Peyer's patch (tissue), 4 donors: Measurements from ENCODE around the gene FAM180B. TPM values are rescaled to one million over a fixed set of nuclear protein-coding genes. Genes with fewer than 3 reads are reported as not detected.

Source experiments
- DNase-seq, 3 donors: peaks; one replicate each; pipeline ENCODE4 v3.0.0-alpha.2; 2017 to 2019
- H3K27ac ChIP-seq, 4 donors: fragments of 200-600 bp; sonication (generic); one replicate each; pipeline ENCODE4 v1.5.1; 2016 to 2019
- H3K27me3 ChIP-seq, 2 donors: fragments of 200-600 bp; sonication (generic); one replicate each; pipeline ENCODE4 v1.5.1; 2019
- H3K36me3 ChIP-seq, 3 donors: fragments of 200-600 bp; sonication (generic); one replicate each; pipeline ENCODE4 v1.5.1; 2016 to 2019
- H3K4me1 ChIP-seq, 4 donors: fragments of 200-600 bp; sonication (generic); one replicate each; pipeline ENCODE4 v1.5.1; 2016 to 2019
- H3K4me3 ChIP-seq, 4 donors: fragments of 200-600 bp; sonication (generic); 1 replicate in 3 of 4; 2 replicates in 1 of 4; pipeline ENCODE4 v1.5.1; 2016 to 2019; ENCODE audit warnings: mild to moderate bottlenecking in 1 of 4
- H3K9me3 ChIP-seq, 4 donors: fragments of 200-600 bp; sonication (generic); one replicate each; pipeline ENCODE4 v1.5.1; 2016 to 2019; ENCODE audit warnings: mild to moderate bottlenecking in 1 of 4
- POLR2A ChIP-seq, 2 donors: fragments of 450-650 bp; IDR thresholded peaks; one replicate each; pipeline ENCODE4 v1.5.1; 2017; ENCODE audit warnings: antibody characterized with exemption in 2 of 2, mild to moderate bottlenecking in 2 of 2, moderate library complexity in 2 of 2
- total RNA-seq, 4 donors: library from RNA; depleted of rRNA; stranded (reverse); fragments of >200 nt; gene quantifications; one replicate each; pipeline ENCODE4 v1.1.0, GENCODE V29; 2016
- TF ChIP-seq, protein P1 (sequence below), 6 experiments: fragments of 450-650 bp in 4 of 6; fragments of 200-600 bp in 2 of 6; sonication (generic) in 1 of 6; IDR thresholded peaks; one replicate each; pipeline ENCODE4 v1.5.1; 2017 to 2019; ENCODE audit warnings: antibody characterized with exemption in 6 of 6, mild to moderate bottlenecking in 3 of 6, moderate library complexity in 1 of 6

Gene FAM180B
- total RNA-seq, 4 donors from 2014 or later, result not detected

- Histone ChIP-seq H3K4me3 (peak within 1 kb of the TSS in 3 of 4 donors; percentile 15 to 32 (median 26)), H3K27me3 (peaks cover 0 to 17% of the 10 kb centered on the region in 2 donors), H3K36me3 (no peaks in the 10 kb centered on the region), H3K9me3 (no peaks in the 10 kb centered on the region), H3K27ac (no peak within 1 kb of the TSS), H3K4me1 (peaks cover 0 to 13% (median 7%) of the 10 kb centered on the region in 4 donors)
- DNase-seq, result no peak
- TF ChIP-seq, protein P1, sequence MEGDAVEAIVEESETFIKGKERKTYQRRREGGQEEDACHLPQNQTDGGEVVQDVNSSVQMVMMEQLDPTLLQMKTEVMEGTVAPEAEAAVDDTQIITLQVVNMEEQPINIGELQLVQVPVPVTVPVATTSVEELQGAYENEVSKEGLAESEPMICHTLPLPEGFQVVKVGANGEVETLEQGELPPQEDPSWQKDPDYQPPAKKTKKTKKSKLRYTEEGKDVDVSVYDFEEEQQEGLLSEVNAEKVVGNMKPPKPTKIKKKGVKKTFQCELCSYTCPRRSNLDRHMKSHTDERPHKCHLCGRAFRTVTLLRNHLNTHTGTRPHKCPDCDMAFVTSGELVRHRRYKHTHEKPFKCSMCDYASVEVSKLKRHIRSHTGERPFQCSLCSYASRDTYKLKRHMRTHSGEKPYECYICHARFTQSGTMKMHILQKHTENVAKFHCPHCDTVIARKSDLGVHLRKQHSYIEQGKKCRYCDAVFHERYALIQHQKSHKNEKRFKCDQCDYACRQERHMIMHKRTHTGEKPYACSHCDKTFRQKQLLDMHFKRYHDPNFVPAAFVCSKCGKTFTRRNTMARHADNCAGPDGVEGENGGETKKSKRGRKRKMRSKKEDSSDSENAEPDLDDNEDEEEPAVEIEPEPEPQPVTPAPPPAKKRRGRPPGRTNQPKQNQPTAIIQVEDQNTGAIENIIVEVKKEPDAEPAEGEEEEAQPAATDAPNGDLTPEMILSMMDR (IDR thresholded peaks at IDR 0.05), result no peak
- no peak for TF ChIP-seq POLR2A (IDR thresholded peaks at IDR 0.05)
Measured at GRCh38 chr11:47593934-47594855, 7.7 kb downstream of the FAM180B start, which contains the start of gene C1QTNF4. C1QTNF4 (minus strand) TSS chr11:47594411; CDS start chr11:47590810, 3,601 bp downstream.

DNA sequence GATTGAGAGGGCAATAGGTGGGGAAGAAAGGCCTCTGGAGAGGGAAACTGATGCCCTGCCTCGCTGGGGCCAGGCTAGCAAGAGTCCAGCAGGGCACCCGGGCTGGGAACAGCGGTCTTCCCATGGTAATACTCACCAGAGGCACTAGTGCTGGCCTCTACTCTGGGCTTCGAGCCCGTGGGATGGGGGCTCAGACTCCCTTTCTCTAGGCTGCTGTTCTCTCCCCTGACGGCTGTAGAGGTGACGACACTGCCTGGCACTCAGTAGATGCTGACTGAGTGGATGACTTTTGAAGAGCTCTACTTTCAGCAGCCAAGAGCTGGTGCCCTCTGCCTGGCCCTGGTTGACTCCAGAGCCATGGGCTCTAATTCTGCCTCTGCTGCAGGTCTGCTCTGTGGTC is 8.6 kb downstream of the FAM180B start:
- H3K9me3 ChIP-seq, result no peaks in the 10 kb centered on the region
- TF ChIP-seq, protein P1 (IDR thresholded peaks at IDR 0.05), result no peak
- TF ChIP-seq POLR2A (IDR thresholded peaks at IDR 0.05), result no peak
- no peaks in the 10 kb centered on the region for H3K36me3 ChIP-seq
- no peak overlapping the region for H3K27ac ChIP-seq
- H3K27me3 ChIP-seq, result peaks cover 0 to 17% of the 10 kb centered on the region in 2 donors
- no peak overlapping the region for H3K4me3 ChIP-seq
- peaks cover 0 to 9% (median 7%) of the 10 kb centered on the region in 4 donors for H3K4me1 ChIP-seq
- no peak for DNase-seq

DNA sequence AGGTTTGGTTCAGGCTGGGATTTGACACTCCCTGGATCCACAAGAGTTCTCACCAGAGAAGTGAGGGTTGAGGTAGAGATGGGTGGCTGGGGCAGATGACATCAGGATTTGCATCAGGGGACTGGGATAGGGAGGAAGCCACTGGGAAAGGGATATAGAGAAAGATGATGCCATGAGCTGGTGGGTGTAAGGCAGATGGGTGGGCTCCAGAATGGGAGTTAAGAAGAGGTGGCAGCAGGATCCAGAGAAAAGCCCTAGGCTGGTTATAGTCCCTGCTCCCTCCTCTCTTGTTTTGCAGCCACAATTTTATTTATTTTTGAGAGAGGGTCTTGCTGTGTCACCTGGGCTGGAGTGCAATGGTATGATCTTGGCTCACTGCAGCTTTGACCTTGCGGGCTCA is 9.5 kb downstream of the FAM180B start:
- peaks cover 0 to 17% of the 10 kb centered on the region in 2 donors for H3K27me3 ChIP-seq
- DNase-seq, result no peak
- H3K4me1 ChIP-seq, result peaks cover 0 to 9% (median 7%) of the 10 kb centered on the region in 4 donors
- no peaks in the 10 kb centered on the region for H3K36me3 ChIP-seq
- TF ChIP-seq, protein P1 (IDR thresholded peaks at IDR 0.05), result no peak
- TF ChIP-seq POLR2A (IDR thresholded peaks at IDR 0.05), result no peak
- no peak overlapping the region for H3K4me3 ChIP-seq
- H3K27ac ChIP-seq, result no peak overlapping the region
- no peaks in the 10 kb centered on the region for H3K9me3 ChIP-seq

DNA sequence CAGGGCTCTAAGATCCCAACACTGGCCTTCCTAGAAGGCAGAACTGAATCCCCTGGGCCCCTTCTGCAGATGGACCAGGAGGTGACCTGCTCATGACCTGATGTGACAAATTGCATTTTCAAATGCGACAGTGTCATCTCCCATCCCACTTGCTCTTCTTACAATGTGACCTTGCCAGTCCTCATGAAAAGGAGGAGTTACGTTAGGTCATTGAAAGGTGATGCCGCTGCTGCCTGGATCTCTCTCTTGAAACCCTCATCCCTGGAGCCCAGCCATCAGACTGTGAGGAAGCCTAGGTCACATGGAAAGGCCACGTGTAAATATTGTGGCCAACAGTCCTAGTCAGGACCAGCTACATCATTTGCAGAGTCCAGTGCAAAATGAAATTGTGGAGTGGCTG is 13.4 kb downstream of the FAM180B start:
- Histone ChIP-seq H3K4me1 (no peaks in the 10 kb centered on the region), H3K27me3 (no peaks in the 10 kb centered on the region), H3K9me3 (no peaks in the 10 kb centered on the region), H3K4me3 (no peak overlapping the region), H3K27ac (no peak overlapping the region), H3K36me3 (no peaks in the 10 kb centered on the region)
- peak in 1 of 3 donors; percentile 15 for DNase-seq
- no peak for TF ChIP-seq POLR2A (IDR thresholded peaks at IDR 0.05)
- TF ChIP-seq, protein P1 (IDR thresholded peaks at IDR 0.05), result no peak

- TF ChIP-seq POLR2A (IDR thresholded peaks at IDR 0.05), result no peak
- TF ChIP-seq, protein P1 (IDR thresholded peaks at IDR 0.05), result no peak
- DNase-seq, result no peak
- no peak overlapping the region for H3K4me3 ChIP-seq
- H3K9me3 ChIP-seq, result no peaks in the 10 kb centered on the region
- no peaks in the 10 kb centered on the region for H3K27me3 ChIP-seq
- H3K4me1 ChIP-seq, result no peaks in the 10 kb centered on the region
- no peak overlapping the region for H3K27ac ChIP-seq
- no peaks in the 10 kb centered on the region for H3K36me3 ChIP-seq
Measured at GRCh38 chr11:47603295-47603694, 16.8 kb downstream of the FAM180B start.
